Body of pancreas (tissue), 4 donors: ENCODE results near the gene CDK18.

Experiments
- CTCF ChIP-seq, 7 experiments: fragments of 450-650 bp in 4 of 7; fragments of 200-600 bp in 3 of 7; sonication (generic) in 3 of 7; IDR thresholded peaks; one replicate each; pipeline ENCODE4 v1.5.1; 2016 to 2019; ENCODE audit warnings: antibody characterized with exemption in 7 of 7
- POLR2A ChIP-seq, 3 donors: fragments of 450-650 bp; IDR thresholded peaks; one replicate each; pipeline ENCODE4 v1.6.1; 2016; ENCODE audit warnings: antibody characterized with exemption in 3 of 3, mild to moderate bottlenecking in 2 of 3

- TF ChIP-seq CTCF (IDR thresholded peaks at IDR 0.05) (no peak), POLR2A (IDR thresholded peaks at IDR 0.05) (no peak)
These were observed 47.4 kb upstream of the CDK18 start for GRCh38 chr1:205456868-205457745.
